NT2/D1 (cell line): ENCODE results near the gene PLPP4.

ENCODE experiments used
- SUZ12 ChIP-seq: IDR thresholded peaks from 2 replicates; pipeline ENCODE4 v1.6.1; 2011; ENCODE audit not compliant: insufficient read length, insufficient read depth; ENCODE audit errors: extremely low read depth
- YY1 ChIP-seq: IDR thresholded peaks from 2 replicates; pipeline ENCODE4 v1.6.1; 2011; ENCODE audit not compliant: insufficient read length, insufficient read depth
- ZNF274 ChIP-seq: IDR thresholded peaks from 2 replicates; pipeline ENCODE4 v1.6.1; 2011; ENCODE audit warnings: mild to moderate bottlenecking, low read depth, low read length

DNA sequence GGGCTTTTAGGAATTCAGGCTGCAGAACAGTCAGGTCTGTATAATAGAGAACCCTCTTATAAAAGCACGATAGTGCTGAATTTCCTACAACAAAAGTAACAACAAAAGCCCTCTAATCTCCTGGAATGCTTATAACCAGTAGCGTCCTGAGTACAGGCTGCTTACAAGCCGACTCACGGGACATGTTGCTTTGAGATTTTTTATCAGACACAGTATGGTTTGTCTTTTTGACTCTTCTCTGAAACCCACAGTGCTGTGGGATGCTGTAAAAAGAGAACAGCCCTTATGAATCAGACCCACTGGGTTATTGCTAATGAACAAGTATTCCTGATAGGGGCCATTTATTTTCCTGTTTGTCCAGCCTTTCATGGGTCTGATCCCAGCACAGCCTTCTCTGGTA lies 59.4 kb downstream of the PLPP4 start:
- TF ChIP-seq ZNF274 (no peak), YY1 (no peak), SUZ12 (no peak)
